Measurements from ENCODE around the gene NFX1.

The NFX1 gene

GRCh38 chr9:33272061-33272460, 18.3 kb upstream of the NFX1 start:
- H3K4me1 ChIP-seq (ENCODE audit: control insufficient read depth, insufficient read depth, low read length): no peaks in the 10 kb centered on the region
- TF ChIP-seq ZNF660 (tag by site-specific recombination; IDR thresholded peaks at IDR 0.05): no peak
- TF ChIP-seq ZNF146 (tag by site-specific recombination; IDR thresholded peaks at IDR 0.05): no peak
- TF ChIP-seq ZNF777 (tag by site-specific recombination; IDR thresholded peaks at IDR 0.05; ENCODE audit: borderline replicate concordance): no peak
- no peak for TF ChIP-seq ZNF221 (tag by site-specific recombination; IDR thresholded peaks at IDR 0.05; ENCODE audit: borderline replicate concordance)
- no peak for TF ChIP-seq WT1 (tag by site-specific recombination; IDR thresholded peaks at IDR 0.05)
- TF ChIP-seq SALL2 (tag by site-specific recombination; IDR thresholded peaks at IDR 0.05; ENCODE audit: borderline replicate concordance): no peak
- no peak for TF ChIP-seq ZNF404 (tag by site-specific recombination; IDR thresholded peaks at IDR 0.05)
- TF ChIP-seq ZNF366 (tag by site-specific recombination; conservative IDR thresholded peaks at IDR 0.05): no peak
- TF ChIP-seq ZNF302 (tag by site-specific recombination; IDR thresholded peaks at IDR 0.05; ENCODE audit: low read depth): no peak
- TF ChIP-seq ZNF830 (tag by site-specific recombination; IDR thresholded peaks at IDR 0.05; ENCODE audit: low read depth): no peak
- TF ChIP-seq ZNF423 (tag by site-specific recombination; IDR thresholded peaks at IDR 0.05): no peak
- TF ChIP-seq ZBTB26 (tag by site-specific recombination; optimal IDR thresholded peaks at IDR 0.05): no peak
- no peak overlapping the region for H3K27ac ChIP-seq (ENCODE audit: extremely low read depth, low read depth, low read length)
- ChIA-PET CTCF (interaction anchor here (2.2 kb wide), 1 partner anchor 15 kb away, joined by 9 read pairs; no protein-coding TSS in a partner anchor), POLR2A (interaction anchor here (0.7 kb wide), 1 partner anchor 194 kb away, joined by 4 read pairs; no protein-coding TSS in a partner anchor)
- peaks cover 57 to 92% of the 10 kb centered on the region in 2 experiments for H3K36me3 ChIP-seq (ENCODE audit: control insufficient read depth in 2 of 2, insufficient read depth in 1 of 2, low read length in 2 of 2)
- H3K4me3 ChIP-seq (ENCODE audit: low read depth, low read length): no peak overlapping the region
- H3K9me3 ChIP-seq (ENCODE audit: control insufficient read depth, insufficient read depth, low read depth, low read length): no peaks in the 10 kb centered on the region

GRCh38 chr9:33273266-33273971, 16.9 kb upstream of the NFX1 start:
- CTCF ChIA-PET: interaction anchor here (0.8 to 2.2 kb wide), 7 partner anchors 9 to 193 kb away, joined by 3 to 9 read pairs (median 5); partner anchors contain the start of gene NFX1
- peaks cover 65 to 92% of the 10 kb centered on the region in 2 experiments for H3K36me3 ChIP-seq (ENCODE audit: control insufficient read depth in 2 of 2, insufficient read depth in 1 of 2, low read length in 2 of 2)
- no peak for TF ChIP-seq AEBP2 (tag by site-specific recombination; IDR thresholded peaks at IDR 0.05; ENCODE audit: borderline replicate concordance)
- POLR2A ChIA-PET: interaction anchor here (1.1 to 2.1 kb wide), 4 partner anchors 9 to 33 kb away, joined by 3 to 7 read pairs (median 5); partner anchors contain the start of genes BAG1, CHMP5, NFX1 and SPINK4
- no peak overlapping the region for H3K27ac ChIP-seq (ENCODE audit: extremely low read depth, low read depth, low read length)
- no peaks in the 10 kb centered on the region for H3K4me1 ChIP-seq (ENCODE audit: control insufficient read depth, insufficient read depth, low read length)
- H3K9me3 ChIP-seq (ENCODE audit: control insufficient read depth, insufficient read depth, low read depth, low read length): no peaks in the 10 kb centered on the region
- H3K4me3 ChIP-seq (ENCODE audit: low read depth, low read length): no peak overlapping the region

GRCh38 chr9:33273972-33274328, 16.4 kb upstream of the NFX1 start:
- no peaks in the 10 kb centered on the region for H3K4me1 ChIP-seq (ENCODE audit: control insufficient read depth, insufficient read depth, low read length)
- ChIA-PET CTCF (interaction anchor here (0.8 to 2.2 kb wide), 5 partner anchors 9 to 62 kb away, joined by 4 to 9 read pairs (median 6); partner anchors contain the start of gene NFX1), POLR2A (interaction anchor here (1.1 to 2.1 kb wide), 4 partner anchors 10 to 33 kb away, joined by 3 to 7 read pairs (median 5); partner anchors contain the start of genes BAG1, CHMP5, NFX1 and SPINK4)
- no peak overlapping the region for H3K4me3 ChIP-seq (ENCODE audit: low read depth, low read length)
- H3K9me3 ChIP-seq (ENCODE audit: control insufficient read depth, insufficient read depth, low read depth, low read length): no peaks in the 10 kb centered on the region
- H3K27ac ChIP-seq (ENCODE audit: extremely low read depth, low read depth, low read length): no peak overlapping the region
- peaks cover 62 to 92% of the 10 kb centered on the region in 2 experiments for H3K36me3 ChIP-seq (ENCODE audit: control insufficient read depth in 2 of 2, insufficient read depth in 1 of 2, low read length in 2 of 2)
- no peak for TF ChIP-seq ZNF621 (tag by site-specific recombination; IDR thresholded peaks at IDR 0.05)
- TF ChIP-seq ZBTB48 (tag by site-specific recombination; IDR thresholded peaks at IDR 0.05): no peak
- TF ChIP-seq ZNF10 (tag by site-specific recombination; IDR thresholded peaks at IDR 0.05): no peak
- no peak for TF ChIP-seq ZNF148 (tag by site-specific recombination; IDR thresholded peaks at IDR 0.05; ENCODE audit: borderline replicate concordance)
- no peak for TF ChIP-seq ZEB2 (tag by site-specific recombination; IDR thresholded peaks at IDR 0.05)
- no peak for TF ChIP-seq TCF7L2 (IDR thresholded peaks at IDR 0.05; ENCODE audit: borderline replicate concordance, low read depth, low read length)
- TF ChIP-seq ZNF311 (tag by site-specific recombination; IDR thresholded peaks at IDR 0.05; ENCODE audit: borderline replicate concordance): no peak
- no peak for TF ChIP-seq ZFP69B (tag by site-specific recombination; IDR thresholded peaks at IDR 0.05)
- no peak for TF ChIP-seq ZNF175 (tag by site-specific recombination; IDR thresholded peaks at IDR 0.05)
- TF ChIP-seq ZNF549 (tag by site-specific recombination; IDR thresholded peaks at IDR 0.05): no peak
- no peak for TF ChIP-seq ZNF398 (tag by site-specific recombination; IDR thresholded peaks at IDR 0.05)
